HCT116 (cell line): ENCODE results near the gene COX4I2.

Experiments
- EGR1 ChIP-seq: IDR thresholded peaks from 2 replicates; pipeline ENCODE4 v1.6.1; 2012; ENCODE audit warnings: low read depth
- POLR2A ChIP-seq: IDR thresholded peaks from 2 replicates; pipeline ENCODE4 v1.7.0; 2011; ENCODE audit warnings: borderline replicate concordance; ENCODE audit not compliant: insufficient read depth, insufficient read length; ENCODE audit errors: extremely low read depth
- POLR2AphosphoS5 ChIP-seq: IDR thresholded peaks from 2 replicates; pipeline ENCODE4 v1.6.1; 2011; ENCODE audit warnings: mild to moderate bottlenecking, low read depth, low read length, moderate library complexity
- RAD21 ChIP-seq: IDR thresholded peaks from 2 replicates; pipeline ENCODE4 v1.6.1; 2012; ENCODE audit warnings: low read depth, mild to moderate bottlenecking
- SIN3A ChIP-seq: IDR thresholded peaks from 2 replicates; pipeline ENCODE4 v1.6.1; 2012; ENCODE audit warnings: low read depth
- TF ChIP-seq, protein P1 (sequence below), 3 experiments: fragments of 200-600 bp in 1 of 3; sonication (generic) in 1 of 3; IDR thresholded peaks in 2 of 3; conservative IDR thresholded peaks in 1 of 3; 2 replicates each; pipeline ENCODE4 v1.5.1; 2012 to 2017; ENCODE audit warnings: low read depth in 2 of 3, low read length in 2 of 3, antibody characterized with exemption in 1 of 3, borderline replicate concordance in 1 of 3, control low read depth in 1 of 3, mild to moderate bottlenecking in 1 of 3, mixed read lengths in 1 of 3, mixed run types in 1 of 3, moderate library complexity in 1 of 3; ENCODE audit not compliant: insufficient read depth in 1 of 3
- TF ChIP-seq, protein P2 (sequence below): IDR thresholded peaks from 2 replicates; pipeline ENCODE4 v1.6.1; 2012

- no peak for TF ChIP-seq RAD21
- TF ChIP-seq POLR2AphosphoS5, result no peak
- TF ChIP-seq SIN3A, result no peak
- TF ChIP-seq, protein P1, sequence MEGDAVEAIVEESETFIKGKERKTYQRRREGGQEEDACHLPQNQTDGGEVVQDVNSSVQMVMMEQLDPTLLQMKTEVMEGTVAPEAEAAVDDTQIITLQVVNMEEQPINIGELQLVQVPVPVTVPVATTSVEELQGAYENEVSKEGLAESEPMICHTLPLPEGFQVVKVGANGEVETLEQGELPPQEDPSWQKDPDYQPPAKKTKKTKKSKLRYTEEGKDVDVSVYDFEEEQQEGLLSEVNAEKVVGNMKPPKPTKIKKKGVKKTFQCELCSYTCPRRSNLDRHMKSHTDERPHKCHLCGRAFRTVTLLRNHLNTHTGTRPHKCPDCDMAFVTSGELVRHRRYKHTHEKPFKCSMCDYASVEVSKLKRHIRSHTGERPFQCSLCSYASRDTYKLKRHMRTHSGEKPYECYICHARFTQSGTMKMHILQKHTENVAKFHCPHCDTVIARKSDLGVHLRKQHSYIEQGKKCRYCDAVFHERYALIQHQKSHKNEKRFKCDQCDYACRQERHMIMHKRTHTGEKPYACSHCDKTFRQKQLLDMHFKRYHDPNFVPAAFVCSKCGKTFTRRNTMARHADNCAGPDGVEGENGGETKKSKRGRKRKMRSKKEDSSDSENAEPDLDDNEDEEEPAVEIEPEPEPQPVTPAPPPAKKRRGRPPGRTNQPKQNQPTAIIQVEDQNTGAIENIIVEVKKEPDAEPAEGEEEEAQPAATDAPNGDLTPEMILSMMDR (IDR thresholded peaks at IDR 0.05 in 2 of 3, conservative IDR thresholded peaks at IDR 0.05 in 1 of 3; ENCODE audit: borderline replicate concordance in 1 of 3, insufficient read depth in 1 of 3, low read depth in 2 of 3, low read length in 2 of 3), result no peak
- no peak for TF ChIP-seq POLR2A
- TF ChIP-seq EGR1, result no peak
- TF ChIP-seq, protein P2, sequence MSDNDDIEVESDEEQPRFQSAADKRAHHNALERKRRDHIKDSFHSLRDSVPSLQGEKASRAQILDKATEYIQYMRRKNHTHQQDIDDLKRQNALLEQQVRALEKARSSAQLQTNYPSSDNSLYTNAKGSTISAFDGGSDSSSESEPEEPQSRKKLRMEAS, result no peak
Measured at GRCh38 chr20:31642837-31643236, 5.1 kb downstream of the COX4I2 start.
